ENCODE measurements around the gene TSPAN18.

GRCh38 chr11:44684859-44685281 is 41.9 kb upstream of the TSPAN18 start:
- TF ChIP-seq, protein P1, sequence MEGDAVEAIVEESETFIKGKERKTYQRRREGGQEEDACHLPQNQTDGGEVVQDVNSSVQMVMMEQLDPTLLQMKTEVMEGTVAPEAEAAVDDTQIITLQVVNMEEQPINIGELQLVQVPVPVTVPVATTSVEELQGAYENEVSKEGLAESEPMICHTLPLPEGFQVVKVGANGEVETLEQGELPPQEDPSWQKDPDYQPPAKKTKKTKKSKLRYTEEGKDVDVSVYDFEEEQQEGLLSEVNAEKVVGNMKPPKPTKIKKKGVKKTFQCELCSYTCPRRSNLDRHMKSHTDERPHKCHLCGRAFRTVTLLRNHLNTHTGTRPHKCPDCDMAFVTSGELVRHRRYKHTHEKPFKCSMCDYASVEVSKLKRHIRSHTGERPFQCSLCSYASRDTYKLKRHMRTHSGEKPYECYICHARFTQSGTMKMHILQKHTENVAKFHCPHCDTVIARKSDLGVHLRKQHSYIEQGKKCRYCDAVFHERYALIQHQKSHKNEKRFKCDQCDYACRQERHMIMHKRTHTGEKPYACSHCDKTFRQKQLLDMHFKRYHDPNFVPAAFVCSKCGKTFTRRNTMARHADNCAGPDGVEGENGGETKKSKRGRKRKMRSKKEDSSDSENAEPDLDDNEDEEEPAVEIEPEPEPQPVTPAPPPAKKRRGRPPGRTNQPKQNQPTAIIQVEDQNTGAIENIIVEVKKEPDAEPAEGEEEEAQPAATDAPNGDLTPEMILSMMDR (IDR thresholded peaks at IDR 0.05 in 4 of 5, conservative IDR thresholded peaks at IDR 0.05 in 1 of 5): no peak
- no peak for TF ChIP-seq POLR2A (IDR thresholded peaks at IDR 0.05)

Measured in gastrocnemius medialis (tissue), 4 donors.